Upper lobe of right lung (tissue), 1 donor: ENCODE results near the gene CCDC9. TPM values are rescaled to one million over a fixed set of nuclear protein-coding genes. Genes with fewer than 3 reads are reported as not detected.

ENCODE experiments used
- ATAC-seq: fragments of 200-7000 bp; cut with Tn5 transposase; one replicate; pipeline ENCODE4 v1.9.1; 2020; ENCODE audit warnings: mild to moderate bottlenecking, moderate library complexity
- DNase-seq: peaks from one replicate; pipeline ENCODE4 v3.0.0-alpha.2; 2020
- H3K27ac ChIP-seq: fragments of 200-600 bp; one replicate; pipeline ENCODE4 v1.8.0; 2022
- H3K27me3 ChIP-seq: fragments of 200-600 bp; one replicate; pipeline ENCODE4 v1.8.0; 2022; ENCODE audit warnings: mild to moderate bottlenecking
- H3K36me3 ChIP-seq: fragments of 200-600 bp; one replicate; pipeline ENCODE4 v1.8.0; 2022
- H3K4me1 ChIP-seq: fragments of 200-600 bp; one replicate; pipeline ENCODE4 v1.8.0; 2022
- H3K4me3 ChIP-seq: fragments of 200-600 bp; one replicate; pipeline ENCODE4 v1.8.0; 2022; ENCODE audit warnings: mild to moderate bottlenecking
- H3K9me3 ChIP-seq: fragments of 200-600 bp; one replicate; pipeline ENCODE4 v1.8.0; 2022
- CTCF ChIP-seq: fragments of 200-600 bp; IDR thresholded peaks from one replicate; pipeline ENCODE4 v1.8.0; 2022; ENCODE audit warnings: antibody characterized with exemption
- intact Hi-C: fragments of 100-400 bp; cut with DNase I; formaldehyde crosslinking; loops from one replicate; pipeline ENCODE4 v1.11.0; 2022
- total RNA-seq: library from RNA; stranded (reverse); fragmentation: NEBNext Ultra II Directional; extraction: Animal tissue kit (Norgen Biotek cat#: 25700); gene quantifications from one replicate; pipeline ENCODE4 v1.2.1, GENCODE V29; 2021
- donor health status: DM: no; HTN: yes; CAD: no; lungs with severe emphysema.

Gene CCDC9
- total RNA-seq, 1 donor from 2014 or later: 36.1 TPM

- H3K4me1 ChIP-seq: peaks cover 9% of the 10 kb centered on the region
- no peak for DNase-seq
- no peak overlapping the region for H3K4me3 ChIP-seq
- ATAC-seq: no peak
- no peaks in the 10 kb centered on the region for H3K27me3 ChIP-seq
- intact Hi-C loops: no loop called here
- no peaks in the 10 kb centered on the region for H3K9me3 ChIP-seq
- H3K36me3 ChIP-seq: no peaks in the 10 kb centered on the region
- no peak for TF ChIP-seq CTCF
- no peak overlapping the region for H3K27ac ChIP-seq
Observed at GRCh38 chr19:47302249-47302648, 45.9 kb downstream of the CCDC9 start.

- Histone ChIP-seq H3K4me3 (no peak overlapping the region), H3K36me3 (no peaks in the 10 kb centered on the region), H3K27ac (no peak overlapping the region), H3K4me1 (peaks cover 11% of the 10 kb centered on the region), H3K9me3 (no peaks in the 10 kb centered on the region), H3K27me3 (no peaks in the 10 kb centered on the region)
- DNase-seq (no peak), ATAC-seq (no peak)
- no peak for TF ChIP-seq CTCF
- intact Hi-C loops: no loop called here
Observed at GRCh38 chr19:47303966-47304365, 47.6 kb downstream of the CCDC9 start.

- Histone ChIP-seq H3K9me3 (no peaks in the 10 kb centered on the region), H3K4me3 (no peak overlapping the region), H3K27me3 (no peaks in the 10 kb centered on the region), H3K27ac (no peak overlapping the region), H3K36me3 (no peaks in the 10 kb centered on the region), H3K4me1 (peaks cover 14% of the 10 kb centered on the region)
- ATAC-seq (peak; percentile 87), DNase-seq (peak; percentile 84)
- intact Hi-C loops: no loop called here
- peak; percentile 92 for TF ChIP-seq CTCF
Observed at GRCh38 chr19:47305309-47305751, 49.0 kb downstream of the CCDC9 start.

GRCh38 chr19:47306303-47306702 is 50.0 kb downstream of the CCDC9 start:
- no peak for ATAC-seq
- no peaks in the 10 kb centered on the region for H3K9me3 ChIP-seq
- no peak for TF ChIP-seq CTCF
- no peak overlapping the region for H3K27ac ChIP-seq
- no peak for DNase-seq
- peaks cover 14% of the 10 kb centered on the region for H3K4me1 ChIP-seq
- H3K4me3 ChIP-seq: no peak overlapping the region
- no peaks in the 10 kb centered on the region for H3K27me3 ChIP-seq
- intact Hi-C loops: no loop called here
- H3K36me3 ChIP-seq: no peaks in the 10 kb centered on the region

- intact Hi-C loops: no loop called here
- peak overlapping the region; percentile 55 for H3K27ac ChIP-seq
Observed at GRCh38 chr19:47309038-47309437, 52.7 kb downstream of the CCDC9 start.

More at GRCh38 chr19:47309038-47309437, 52.7 kb downstream of the CCDC9 start:
- Histone ChIP-seq H3K27me3 (no peaks in the 10 kb centered on the region), H3K36me3 (no peaks in the 10 kb centered on the region), H3K4me3 (no peak overlapping the region), H3K9me3 (no peaks in the 10 kb centered on the region), H3K4me1 (peaks cover 14% of the 10 kb centered on the region)
- no peak for ATAC-seq
- no peak for TF ChIP-seq CTCF
- DNase-seq: no peak
